D341Med (cell line): Measurements from ENCODE around the gene PCDHGA5.
A peak's percentile ranks its signal among the peaks of the same experiment; 100 is the strongest.
"Not testable (repeated sequence)": the region's sequence is repeated elsewhere in the genome, so short reads cannot be mapped to it uniquely, and the experiment has no call there.

Experiments
- DNase-seq: peaks from one replicate; pipeline ENCODE4 v3.0.0; 2012; ENCODE audit warnings: low spot score

The PCDHGA5 gene

DNA sequence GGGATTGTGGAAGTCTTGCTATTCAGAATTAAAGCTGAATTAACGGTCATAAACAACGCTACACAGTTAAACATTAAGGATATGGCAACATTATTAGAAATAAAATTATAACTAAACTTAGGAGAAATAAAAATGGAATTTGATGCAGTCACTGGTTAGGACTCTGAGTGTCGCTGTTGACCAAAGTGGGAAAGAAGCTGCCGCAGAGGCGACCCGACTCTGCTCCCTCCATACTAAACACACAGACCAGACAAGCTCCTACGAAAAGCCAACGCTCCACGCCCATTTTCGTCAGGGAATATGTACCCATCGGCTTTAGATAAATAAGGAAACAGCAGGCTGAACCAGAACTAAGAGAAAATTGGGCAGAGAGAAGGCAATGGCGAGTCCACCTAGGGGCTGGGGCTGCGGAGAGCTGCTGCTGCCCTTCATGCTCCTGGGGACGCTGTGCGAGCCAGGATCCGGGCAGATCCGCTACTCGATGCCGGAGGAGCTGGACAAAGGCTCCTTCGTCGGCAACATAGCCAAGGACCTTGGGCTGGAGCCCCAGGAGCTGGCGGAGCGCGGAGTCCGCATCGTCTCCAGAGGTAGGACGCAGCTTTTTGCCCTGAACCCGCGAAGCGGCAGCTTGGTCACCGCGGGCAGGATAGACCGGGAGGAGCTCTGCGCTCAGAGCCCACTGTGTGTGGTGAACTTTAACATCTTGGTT, at the start of gene PCDHGA5:
Gene PCDHGA5, plus strand, starts transcription at position 211 of the 709 bp plus-strand sequence. Its CDS starts 169 bp downstream, at position 380.
- no peak for DNase-seq

DNA sequence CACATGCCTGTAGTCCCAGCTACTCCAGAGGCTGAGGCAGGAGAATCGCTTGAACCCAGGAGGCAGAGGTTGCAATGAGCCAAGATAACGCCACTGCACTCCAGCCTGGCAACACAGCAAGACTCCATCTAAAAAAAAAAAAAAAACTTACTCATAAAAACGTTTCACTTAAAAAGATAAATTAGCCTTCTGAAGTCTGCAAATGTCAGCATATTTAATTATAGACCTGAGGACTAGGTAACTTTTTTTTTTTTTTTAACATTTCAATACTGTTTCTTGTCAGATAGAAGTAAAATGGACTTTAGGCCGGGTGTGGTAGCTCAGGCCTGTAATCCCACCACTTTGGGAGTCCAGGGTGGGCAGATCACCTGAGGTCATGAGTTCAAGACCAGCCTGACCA, 47.0 kb upstream of the PCDHGA5 start:
- not testable (repeated sequence) for DNase-seq

DNA sequence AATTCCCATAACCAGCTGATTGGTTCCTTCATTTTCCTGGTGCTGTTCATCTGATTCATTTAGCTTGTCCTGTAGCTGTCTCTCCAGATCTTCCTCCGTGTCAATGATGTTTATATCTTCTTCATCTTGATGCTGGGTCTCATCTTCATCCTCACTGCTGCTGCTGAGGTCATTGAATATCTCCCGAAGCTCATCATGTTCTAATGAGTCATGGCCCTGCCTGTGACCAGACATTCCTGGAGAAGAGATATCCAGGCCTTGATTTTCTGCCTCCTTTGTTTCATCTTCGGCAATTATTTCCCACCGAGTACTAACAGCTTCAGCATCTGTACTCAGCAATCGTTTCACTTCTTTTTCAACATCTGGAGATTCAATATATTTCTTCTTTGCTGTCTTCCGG, 44.8 kb upstream of the PCDHGA5 start:
- no peak for DNase-seq

DNA sequence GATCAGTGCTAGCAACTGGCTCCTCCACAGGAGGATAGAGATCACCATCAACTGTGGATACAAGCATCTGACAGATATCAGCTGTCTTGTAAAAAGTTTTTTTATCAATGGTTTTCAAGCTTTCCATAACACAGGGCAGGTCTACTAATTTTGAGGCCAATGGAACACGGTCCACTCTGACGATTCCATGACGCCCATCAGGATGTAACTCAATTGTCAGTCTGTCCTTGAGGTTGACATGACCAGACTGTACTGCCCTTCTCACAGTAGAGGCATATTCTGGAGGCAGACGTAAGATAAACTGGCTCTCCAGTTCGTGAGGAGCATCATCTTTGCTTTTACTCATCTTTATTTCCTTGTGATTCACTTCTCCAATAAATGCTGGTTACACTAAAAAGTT, 44.3 kb upstream of the PCDHGA5 start:
- no peak for DNase-seq

DNA sequence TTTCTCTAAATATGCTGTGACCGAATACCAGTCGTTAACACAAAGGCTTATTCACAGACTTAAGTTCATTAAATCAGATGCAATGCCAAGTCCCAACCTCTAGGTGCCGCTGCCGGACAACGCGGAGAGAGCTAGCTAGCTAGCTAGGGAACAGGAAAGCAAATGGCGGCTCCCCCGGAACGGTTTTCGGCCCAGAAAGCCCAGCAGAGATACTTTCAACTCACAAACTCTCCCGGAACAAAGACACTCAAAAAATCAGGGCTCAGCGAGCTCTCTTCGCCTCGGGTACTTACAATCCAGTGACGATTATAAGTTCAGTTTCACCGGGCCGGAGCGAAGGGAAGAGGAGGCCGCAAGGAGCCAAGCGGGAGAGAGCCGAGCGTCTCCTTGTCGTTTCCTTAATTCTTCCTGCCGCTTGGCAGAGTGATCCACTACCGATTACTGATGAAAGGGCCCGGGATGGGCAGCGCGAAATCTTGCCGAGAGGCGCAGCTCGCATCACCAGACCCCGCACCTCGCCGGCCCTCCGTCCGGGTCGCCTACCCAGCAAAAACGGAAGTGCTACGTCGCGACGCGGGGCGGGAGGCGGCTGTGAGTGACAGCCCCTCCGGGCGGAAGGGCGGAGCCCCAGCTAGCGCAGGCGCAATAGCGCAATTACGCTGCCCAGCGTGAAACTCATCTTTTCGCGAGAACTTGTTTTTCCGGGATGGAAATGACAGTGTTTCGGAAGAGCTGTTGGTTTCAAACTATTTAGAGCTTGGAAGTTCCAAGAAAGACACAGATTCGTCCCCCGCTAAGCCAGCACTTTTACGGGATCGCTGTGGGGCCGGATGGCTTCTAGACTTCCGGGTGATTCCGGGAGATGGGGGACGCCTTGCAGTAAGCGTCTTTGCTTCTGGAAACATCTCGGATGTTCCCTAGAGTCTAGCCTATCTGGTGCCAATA, 43.5 kb upstream of the PCDHGA5 start, which contains the start of gene TAF7:
Gene TAF7, minus strand, starts transcription at position 560 of the 945 bp plus-strand sequence. CDS start 740 bp downstream, outside the sequence.
- peak; percentile 96 for DNase-seq

DNA sequence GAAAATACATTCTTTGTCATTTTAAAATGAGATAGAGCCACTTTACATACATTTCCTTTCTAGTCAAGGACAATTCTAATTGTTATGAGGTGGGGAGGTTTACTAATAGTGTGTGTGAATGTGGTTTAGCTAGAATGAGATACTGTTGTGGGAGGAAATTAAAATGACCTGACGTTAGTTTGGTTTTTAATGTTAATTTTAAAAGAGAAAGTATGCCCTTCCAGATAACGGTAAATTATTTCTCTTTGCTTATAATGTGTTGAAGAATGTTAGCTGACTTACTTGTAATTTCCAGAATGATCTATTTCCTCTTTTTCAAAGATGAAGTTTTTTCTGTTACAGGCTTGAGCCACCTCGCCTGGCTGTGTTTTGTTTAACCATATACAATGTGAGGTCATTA, 41.7 kb upstream of the PCDHGA5 start:
- DNase-seq, result no peak

DNA sequence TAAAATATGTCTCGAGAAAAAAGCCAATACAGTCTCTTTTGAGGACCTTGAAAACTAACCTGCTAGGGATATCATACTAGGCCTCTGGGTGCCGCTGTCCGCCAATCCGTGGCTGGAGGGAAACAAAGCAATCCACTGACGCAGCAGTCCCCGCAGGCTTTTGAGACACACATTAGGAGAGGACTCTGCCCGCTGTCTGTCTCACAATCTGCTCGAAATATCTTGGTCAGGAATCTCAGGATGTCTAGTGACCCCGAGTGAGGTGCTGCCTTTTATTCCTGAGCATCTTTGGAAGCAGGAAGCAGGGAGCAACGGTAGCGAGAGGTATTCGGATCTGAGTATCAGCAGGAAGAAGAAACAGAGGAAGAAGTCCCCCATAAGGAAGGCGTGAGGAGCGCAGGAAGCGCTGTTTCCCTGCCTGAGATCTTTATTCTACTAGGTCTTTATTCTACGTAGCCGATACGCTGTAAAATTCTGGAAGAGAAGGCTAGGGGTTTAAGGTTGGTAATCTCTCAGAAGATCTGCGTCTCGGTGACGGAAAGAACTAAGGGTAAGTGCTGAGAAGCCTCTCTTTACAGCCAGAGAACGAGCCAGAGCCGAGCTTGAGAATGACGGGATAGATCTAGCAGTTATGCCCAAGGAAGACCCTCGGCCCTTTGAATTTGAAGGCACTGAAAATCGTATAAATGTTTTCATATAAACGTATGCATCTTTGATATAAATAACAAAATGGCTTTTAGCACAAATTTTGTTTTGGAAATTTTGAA, 37.7 kb upstream of the PCDHGA5 start:
- DNase-seq, result peak; percentile 66

DNA sequence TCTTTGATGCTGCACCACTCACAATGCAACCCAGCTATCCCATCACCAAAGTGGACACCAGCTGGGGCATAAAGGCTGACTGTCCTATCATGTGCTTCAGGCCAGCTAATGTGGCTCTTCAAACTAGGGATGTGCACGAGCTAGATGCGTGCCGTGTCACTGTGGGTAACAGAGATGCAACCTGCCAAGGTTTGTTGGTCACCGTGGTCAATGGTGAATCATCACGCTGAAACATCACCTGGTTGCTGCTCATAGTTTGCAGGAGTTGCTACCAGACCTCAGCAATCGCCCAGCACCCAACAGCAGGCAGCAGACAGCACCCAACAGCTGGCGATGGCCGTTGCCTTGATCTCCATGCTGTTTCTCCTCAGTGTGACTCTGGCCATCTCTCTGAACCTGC, 35.7 kb upstream of the PCDHGA5 start:
- no peak for DNase-seq

DNA sequence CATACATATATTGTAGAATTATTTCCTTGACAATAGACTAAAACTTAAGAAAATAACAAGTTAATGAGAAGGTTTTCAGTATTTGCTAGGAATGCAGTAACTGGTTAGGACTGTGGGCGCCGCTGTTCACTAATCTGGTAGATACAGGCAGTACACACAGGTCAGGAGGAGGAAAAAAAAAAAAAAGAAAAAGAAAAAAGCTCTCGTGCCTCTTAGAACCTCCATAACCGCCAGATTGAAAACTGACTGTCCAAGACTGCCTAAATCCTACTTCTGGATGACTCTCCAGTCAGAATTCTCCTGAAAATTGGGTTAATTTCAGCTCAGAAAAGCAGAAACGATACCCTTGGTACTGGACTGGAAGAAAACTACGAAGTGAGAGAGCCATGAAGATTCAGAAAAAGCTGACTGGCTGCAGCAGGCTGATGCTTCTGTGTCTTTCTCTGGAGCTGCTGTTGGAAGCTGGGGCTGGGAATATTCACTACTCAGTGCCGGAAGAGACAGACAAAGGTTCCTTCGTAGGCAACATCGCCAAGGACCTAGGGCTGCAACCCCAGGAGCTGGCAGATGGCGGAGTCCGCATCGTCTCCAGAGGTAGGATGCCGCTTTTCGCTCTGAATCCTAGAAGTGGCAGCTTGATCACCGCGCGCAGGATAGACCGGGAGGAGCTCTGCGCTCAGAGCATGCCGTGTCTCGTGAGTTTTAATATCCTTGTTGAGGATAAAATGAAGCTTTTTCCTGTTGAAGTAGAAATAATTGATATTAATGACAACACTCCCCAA, 33.5 kb upstream of the PCDHGA5 start, which contains the start of gene PCDHGA1:
Gene PCDHGA1, plus strand, starts transcription at position 216 of the 782 bp plus-strand sequence.
- no peak for DNase-seq

DNA sequence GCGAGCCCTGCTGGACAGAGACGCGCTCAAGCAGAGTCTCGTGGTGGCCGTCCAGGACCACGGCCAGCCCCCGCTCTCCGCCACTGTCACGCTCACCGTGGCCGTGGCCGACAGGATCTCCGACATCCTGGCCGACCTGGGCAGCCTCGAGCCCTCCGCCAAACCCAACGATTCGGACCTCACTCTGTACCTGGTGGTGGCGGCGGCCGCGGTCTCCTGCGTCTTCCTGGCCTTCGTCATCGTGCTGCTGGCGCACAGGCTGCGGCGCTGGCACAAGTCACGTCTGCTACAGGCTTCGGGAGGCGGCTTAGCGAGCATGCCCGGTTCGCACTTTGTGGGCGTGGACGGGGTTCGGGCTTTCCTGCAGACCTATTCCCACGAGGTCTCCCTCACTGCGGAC, 31.4 kb upstream of the PCDHGA5 start:
- DNase-seq, result not testable (repeated sequence)

DNA sequence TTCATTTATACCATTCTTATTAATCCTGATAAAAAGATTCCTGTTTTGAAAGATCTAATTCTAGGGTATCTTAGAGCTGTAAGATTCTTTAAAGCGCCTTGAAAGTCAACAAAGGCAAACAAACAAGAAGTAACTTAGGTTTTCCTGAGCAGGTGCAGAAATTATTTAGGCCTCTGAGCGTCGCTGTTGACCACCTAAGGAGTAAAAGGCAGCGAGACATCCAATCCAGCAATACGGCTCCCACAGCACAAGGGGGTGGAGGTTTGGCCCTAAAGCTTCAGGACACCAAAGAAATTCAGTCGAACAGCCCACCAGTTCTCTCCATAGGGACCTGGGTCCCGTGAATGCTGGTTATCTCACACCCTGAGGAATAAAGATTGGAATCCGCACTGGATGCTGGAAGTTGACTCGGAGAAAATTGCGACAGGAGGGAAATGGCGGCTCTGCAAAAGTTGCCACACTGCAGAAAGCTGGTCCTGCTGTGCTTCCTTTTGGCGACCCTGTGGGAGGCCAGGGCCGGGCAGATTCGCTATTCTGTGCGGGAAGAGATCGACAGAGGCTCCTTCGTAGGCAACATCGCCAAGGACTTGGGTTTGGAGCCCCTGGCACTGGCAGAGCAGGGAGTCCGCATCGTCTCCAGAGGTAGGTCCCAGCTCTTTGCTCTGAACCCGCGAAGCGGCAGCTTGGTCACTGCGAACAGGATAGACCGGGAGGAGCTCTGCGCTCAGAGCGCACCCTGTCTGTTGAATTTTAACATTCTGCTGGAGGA, 25.2 kb upstream of the PCDHGA5 start, which contains the start of gene PCDHGA2:
Gene PCDHGA2, plus strand, starts transcription at position 223 of the 769 bp plus-strand sequence.
- no peak for DNase-seq

DNA sequence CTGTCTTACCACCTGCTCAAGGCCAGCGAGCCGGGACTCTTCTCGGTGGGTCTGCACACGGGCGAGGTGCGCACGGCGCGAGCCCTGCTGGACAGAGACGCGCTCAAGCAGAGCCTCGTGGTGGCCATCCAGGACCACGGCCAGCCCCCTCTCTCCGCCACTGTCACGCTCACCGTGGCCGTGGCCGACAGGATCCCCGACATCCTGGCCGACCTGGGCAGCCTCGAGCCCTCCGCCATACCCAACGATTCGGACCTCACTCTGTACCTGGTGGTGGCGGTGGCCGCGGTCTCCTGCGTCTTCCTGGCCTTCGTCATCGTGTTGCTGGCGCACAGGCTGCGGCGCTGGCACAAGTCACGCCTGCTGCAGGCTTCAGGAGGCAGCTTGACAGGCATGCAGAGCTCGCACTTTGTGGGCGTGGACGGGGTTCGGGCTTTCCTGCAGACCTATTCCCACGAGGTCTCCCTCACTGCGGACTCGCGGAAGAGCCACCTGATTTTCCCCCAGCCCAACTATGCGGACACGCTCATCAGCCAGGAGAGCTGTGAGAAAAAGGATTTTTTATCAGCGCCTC, 23.1 kb upstream of the PCDHGA5 start:
- not testable (repeated sequence) for DNase-seq

DNA sequence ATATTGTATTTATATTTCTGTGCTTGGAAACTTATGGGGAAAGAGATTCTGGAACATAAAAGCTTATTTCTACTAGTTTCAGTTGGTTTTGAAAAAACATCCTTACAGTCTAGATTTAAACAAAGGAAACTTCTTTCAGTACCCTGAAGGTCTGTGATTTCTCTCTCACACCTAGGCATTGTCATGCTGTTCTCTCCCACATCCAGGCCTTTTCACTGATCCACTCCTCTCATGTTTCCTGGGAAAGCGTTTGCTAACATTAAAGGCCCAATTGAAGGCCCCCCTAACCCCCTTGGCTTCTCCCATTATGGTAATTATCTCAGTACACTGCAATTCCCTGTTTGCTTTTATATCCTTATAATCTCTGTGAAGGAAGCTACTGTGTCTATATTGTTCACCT, 21.2 kb upstream of the PCDHGA5 start:
- no peak for DNase-seq

DNA sequence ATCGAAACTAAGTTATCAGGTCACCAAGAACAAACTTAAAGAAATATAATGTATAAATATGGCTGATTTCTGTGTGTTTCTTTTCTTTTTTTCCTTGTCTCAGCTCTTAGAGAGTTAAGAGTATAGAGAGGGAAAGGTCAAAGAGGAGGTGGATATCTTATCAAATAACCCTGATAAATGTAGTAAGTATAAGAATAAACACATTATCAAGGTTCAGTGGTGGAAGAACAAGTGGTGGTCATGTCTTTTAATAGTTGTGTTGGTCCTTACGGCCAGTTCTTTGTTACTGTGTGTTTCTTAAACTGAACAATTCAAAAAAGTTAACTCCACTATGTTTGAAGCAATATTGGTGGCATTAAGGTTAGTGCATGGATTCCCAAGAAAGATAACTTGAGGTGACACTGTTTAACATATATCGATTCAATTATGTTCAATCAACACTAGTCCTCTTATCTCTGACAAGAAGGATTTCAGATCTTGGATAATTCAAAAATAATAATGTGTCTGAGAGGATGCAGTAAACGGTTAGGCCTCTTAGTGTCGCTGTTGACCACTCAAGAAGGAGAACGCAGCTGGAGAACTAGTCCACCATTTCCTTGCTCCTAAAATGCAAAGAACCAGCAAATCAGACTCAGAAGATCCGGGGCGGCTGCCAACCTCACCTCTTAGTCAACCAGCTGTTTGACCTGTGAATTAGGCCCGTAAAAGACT, 20.6 kb upstream of the PCDHGA5 start, which contains the start of gene PCDHGA3:
Gene PCDHGA3, plus strand, starts transcription at position 588 of the 711 bp plus-strand sequence. CDS start 205 bp downstream, outside the sequence.
- DNase-seq, result no peak

DNA sequence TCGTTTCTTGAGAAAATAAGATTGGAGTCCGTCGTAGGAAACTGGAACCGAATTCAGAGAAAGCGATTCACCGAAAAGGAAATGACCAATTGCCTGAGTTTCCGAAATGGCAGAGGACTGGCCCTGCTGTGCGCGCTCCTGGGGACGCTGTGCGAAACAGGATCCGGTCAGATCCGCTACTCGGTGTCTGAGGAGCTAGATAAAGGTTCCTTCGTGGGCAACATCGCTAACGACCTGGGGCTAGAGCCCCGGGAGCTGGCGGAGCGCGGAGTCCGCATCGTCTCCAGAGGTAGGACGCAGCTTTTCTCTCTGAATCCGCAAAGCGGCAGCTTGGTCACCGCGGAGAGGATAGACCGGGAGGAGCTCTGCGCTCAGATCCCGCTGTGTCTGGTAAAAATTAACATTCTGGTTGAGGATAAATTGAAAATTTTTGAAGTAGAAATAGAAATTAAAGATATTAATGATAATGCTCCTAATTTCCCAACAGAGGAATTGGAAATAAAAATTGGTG, 20.0 kb upstream of the PCDHGA5 start:
- DNase-seq, result no peak

DNA sequence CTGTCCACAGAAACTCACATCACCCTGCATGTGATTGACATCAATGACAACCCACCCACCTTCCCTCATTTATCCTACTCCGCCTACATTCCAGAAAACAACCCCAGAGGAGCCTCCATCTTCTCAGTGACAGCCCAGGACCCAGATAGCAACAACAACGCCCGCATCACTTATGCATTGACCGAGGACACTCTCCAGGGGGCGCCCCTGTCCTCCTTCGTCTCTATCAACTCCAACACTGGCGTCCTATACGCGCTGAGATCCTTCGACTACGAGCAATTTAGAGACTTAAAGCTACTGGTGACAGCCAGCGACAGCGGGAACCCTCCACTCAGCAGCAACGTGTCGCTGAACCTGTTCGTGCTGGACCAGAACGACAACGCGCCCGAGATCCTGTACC, 18.6 kb upstream of the PCDHGA5 start:
- no peak for DNase-seq

DNA sequence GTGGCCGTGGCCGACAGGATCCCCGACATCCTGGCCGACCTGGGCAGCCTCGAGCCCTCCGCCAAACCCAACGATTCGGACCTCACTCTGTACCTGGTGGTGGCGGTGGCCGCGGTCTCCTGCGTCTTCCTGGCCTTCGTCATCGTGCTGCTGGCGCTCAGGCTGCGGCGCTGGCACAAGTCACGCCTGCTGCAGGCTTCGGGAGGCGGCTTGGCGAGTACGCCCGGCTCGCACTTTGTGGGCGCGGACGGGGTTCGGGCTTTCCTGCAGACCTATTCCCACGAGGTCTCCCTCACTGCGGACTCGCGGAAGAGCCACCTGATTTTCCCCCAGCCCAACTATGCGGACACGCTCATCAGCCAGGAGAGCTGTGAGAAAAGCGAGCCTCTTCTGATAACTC, 17.9 kb upstream of the PCDHGA5 start:
- not testable (repeated sequence) for DNase-seq

DNA sequence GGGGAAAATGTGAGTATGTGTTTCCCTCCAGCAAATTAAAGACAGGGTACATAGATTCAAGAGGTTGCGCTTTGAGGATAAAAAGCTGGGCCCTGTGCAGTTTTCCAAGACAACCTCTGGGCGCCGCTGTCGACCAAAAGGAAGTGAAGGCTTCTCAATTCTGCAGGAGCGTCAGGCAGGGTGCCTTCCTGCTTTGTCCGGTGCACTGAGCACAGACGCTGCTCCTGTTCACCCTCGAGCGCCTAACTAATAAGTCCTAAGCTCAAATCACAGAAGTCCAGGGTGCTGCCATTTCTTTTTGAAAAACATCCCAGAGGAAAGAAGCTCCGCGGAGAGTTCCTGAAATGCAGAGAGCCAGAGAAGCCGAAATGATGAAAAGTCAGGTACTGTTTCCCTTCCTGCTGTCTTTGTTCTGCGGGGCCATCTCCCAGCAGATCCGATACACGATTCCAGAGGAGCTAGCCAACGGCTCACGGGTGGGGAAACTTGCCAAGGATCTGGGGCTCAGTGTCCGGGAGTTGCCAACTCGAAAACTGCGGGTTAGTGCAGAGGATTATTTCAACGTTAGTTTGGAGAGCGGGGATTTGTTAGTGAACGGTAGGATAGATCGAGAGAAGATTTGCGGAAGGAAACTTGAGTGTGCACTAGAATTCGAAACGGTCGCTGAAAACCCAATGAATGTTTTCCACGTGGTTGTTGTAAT, 13.9 kb upstream of the PCDHGA5 start, which contains the start of gene PCDHGB1:
Gene PCDHGB1, plus strand, starts transcription at position 183 of the 703 bp plus-strand sequence. Its CDS starts 162 bp downstream, at position 345.
- DNase-seq, result peak; percentile 72
